Jurkat, Clone E6-1 (cell line): ENCODE measurements around the gene FAM53B.
A peak's percentile ranks its signal among the peaks of the same experiment; 100 is the strongest.

Experiments
- DNase-seq: peaks from one replicate; pipeline ENCODE4 v3.0.0-alpha.2; 2011; ENCODE audit warnings: low read depth, low spot score
- H3K4me3 ChIP-seq: 2 replicates; pipeline ENCODE4 v1.5.1; 2011; ENCODE audit warnings: mild to moderate bottlenecking, low read length, control low read depth, moderate library complexity

Gene FAM53B

DNA sequence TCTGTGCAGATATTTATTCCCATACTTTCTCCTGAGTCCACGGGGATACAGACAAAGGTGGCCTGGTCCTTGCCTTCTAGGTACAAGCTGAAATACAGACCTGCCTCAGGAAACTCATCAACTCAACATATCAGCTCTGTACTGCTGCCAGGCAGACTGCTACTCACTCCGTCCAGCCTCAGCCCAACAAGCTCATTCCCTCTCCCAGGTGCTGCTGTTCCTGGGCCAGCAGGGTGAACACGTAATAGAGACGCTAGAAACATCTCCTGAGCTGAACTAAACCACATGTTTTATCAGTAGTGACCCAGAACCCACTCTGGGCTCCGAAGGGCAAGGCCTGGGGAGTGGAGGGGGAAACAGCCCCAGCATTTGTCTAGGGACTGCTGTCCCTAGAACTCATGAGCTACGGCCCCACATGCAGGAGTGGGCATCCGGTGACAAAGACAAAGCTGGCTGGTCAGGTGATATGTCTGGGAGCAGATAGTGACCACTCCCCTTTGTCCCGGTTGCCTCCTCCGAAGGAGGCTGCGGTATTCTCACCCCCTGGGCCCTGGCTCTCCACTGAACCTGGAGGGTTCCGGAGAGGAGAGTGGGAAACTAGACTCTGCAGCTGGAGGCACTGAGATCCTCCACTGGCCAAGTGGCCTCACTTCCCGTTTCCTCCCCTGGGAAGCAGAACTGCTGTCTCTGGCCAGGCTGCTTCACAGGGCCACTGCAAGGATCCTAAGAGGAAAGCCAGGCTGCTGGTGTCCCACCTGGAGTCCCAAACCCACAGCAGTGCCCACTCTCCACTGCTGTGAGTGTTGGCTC, 116.1 kb downstream of the FAM53B start:
- peak overlapping the region; percentile 59 for H3K4me3 ChIP-seq
- DNase-seq: no peak

DNA sequence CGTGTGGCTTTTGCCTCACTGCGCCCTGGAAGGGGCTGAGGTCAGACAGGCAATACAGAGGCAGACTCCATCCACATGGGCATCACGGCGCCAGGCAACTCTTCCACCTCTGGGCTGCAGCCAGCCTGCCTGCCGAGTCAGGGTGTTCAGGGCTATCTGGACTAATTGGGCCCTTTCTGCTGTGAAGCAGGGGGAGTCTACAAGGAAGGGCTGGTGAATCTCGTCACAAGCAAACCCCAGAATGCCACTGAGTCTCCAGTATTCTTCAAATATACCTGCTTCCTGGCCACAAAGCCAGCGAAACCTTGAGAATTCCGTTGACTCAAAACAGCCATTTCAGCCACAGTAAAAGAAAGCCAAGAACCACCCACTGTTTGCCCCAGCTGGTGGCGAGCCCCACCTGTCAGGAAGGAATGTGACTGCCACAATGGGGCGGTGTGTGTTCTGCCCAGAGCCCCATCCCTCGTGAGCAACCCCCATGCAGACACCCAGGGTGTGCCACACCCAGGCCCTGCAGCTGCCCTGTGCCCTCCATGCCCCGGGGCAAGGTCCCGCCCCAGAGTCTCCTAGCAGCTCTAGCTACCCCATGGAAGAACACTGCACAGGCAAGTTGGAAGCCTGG, 117.3 kb downstream of the FAM53B start:
- DNase-seq: peak; percentile 98
- H3K4me3 ChIP-seq: peak overlapping the region; percentile 59

GRCh38 chr10:124625831-124626238, 118.3 kb downstream of the FAM53B start:
- DNase-seq: peak; percentile 84
- H3K4me3 ChIP-seq: peak overlapping the region; percentile 59

GRCh38 chr10:124624895-124625294, 119.3 kb downstream of the FAM53B start:
- H3K4me3 ChIP-seq: no peak overlapping the region
- no peak for DNase-seq

DNA sequence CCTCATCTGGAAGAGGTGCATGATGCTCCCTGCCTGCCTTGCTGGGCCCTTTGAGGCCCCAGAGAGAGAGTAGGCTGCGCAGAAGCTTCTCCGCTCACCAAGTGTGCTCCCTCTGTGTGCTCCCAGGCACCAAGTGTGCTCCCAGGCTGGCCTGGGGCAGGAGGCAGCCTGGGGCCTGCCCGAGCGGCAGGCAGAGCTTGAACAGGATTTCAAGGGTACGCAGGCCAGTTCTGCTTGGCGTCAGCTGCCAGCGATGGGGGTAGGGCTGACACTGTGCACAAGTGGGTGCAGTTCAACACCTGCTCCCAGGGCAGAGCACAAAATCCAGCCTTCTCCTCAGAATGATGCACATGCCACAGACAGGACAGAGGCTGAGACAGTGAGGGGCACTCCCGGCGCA, 119.7 kb downstream of the FAM53B start:
- DNase-seq: no peak
- no peak overlapping the region for H3K4me3 ChIP-seq

DNA sequence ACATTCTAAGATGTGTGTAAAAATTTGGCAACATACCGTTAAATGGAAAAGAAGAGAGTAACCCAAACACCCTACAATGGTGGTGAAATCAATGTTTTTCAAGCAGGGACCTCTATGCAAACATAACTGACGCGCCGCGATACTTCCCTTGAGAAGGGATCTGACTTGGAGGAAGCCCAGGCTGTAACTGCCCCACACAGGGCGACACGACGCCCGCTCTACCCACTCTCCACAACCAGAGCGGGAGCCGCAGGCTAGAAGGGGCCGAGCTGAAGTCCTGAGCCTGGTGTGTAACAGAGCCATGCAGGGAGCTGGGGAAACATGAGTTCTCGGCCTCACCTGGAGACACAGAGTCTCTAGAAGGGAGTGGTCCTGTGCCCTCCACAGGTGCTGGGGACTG, 120.2 kb downstream of the FAM53B start:
- no peak for DNase-seq
- H3K4me3 ChIP-seq: no peak overlapping the region

GRCh38 chr10:124622866-124623536, 121.2 kb downstream of the FAM53B start:
- no peak overlapping the region for H3K4me3 ChIP-seq
- no peak for DNase-seq

DNA sequence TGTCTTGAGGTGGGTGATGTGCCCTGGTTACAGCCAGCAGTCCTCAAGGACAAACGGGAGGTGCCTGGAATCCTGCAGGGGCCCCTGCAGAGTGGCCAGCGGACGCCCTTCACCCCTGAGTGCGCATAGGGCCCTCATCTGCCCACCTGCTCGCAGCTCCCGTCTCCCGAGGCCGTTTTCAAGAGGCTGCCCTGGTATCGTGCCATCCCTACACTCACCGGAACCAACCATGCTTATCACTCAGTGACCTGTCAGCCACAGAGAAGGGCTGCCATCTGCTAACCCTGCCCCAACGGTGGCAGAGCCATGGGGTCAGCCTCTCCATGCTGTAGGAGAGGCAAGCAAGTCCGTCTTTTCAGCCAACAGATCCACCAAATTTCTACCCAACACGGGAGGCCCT, 122.0 kb downstream of the FAM53B start:
- H3K4me3 ChIP-seq: no peak overlapping the region

DNA sequence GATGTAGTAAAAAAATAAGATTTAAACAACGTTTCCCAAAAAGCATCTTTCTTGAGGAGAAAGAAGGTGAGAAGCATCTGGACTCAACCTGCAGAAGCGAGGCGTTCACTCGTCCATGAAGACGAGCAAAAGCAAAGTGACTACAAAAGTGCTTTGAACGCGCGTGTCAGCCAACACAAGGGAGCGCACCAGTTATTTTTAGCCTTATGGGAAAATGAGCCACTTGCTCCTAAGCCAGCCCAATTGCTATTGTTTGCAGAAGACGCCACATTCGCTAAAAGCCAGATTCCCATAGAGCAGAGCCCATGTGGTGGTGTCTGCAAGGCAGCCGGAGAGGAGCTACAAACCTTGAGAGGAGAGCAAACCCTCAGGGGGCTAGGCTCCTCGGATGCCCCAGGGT, 122.5 kb downstream of the FAM53B start:
- DNase-seq: no peak
- no peak overlapping the region for H3K4me3 ChIP-seq

More for the DNA sequence above, 122.0 kb downstream of the FAM53B start:
- DNase-seq: no peak

GRCh38 chr10:124619802-124620490, 124.2 kb downstream of the FAM53B start:
- no peak for DNase-seq
- no peak overlapping the region for H3K4me3 ChIP-seq

DNA sequence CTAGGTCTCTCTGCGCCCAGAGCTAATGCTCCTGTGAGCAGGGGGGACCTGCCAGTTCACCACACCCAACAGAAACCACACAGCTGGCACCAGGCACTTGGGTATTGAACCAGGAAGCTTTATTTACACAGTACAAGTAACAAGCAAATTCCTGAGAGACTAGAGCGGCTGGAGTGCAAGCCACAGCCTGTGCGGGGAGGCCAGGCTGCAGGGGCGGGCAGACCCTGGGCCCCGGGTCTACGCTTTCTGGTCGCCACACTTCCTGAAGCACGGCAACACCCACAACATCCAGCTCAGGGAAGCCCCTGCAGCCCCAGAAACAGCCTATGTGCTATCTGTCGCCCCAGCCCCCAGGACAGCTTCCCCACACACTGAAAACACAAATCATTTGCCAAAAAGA, 125.0 kb downstream of the FAM53B start:
- H3K4me3 ChIP-seq: no peak overlapping the region; the same call in 1 of the 2 replicates
- DNase-seq: peak; percentile 64

- H3K4me3 ChIP-seq: no peak overlapping the region
- DNase-seq: no peak
These were observed 125.6 kb downstream of the FAM53B start for GRCh38 chr10:124618470-124619073.

GRCh38 chr10:124616836-124617130, 127.4 kb downstream of the FAM53B start:
- DNase-seq: no peak
- no peak overlapping the region for H3K4me3 ChIP-seq

DNA sequence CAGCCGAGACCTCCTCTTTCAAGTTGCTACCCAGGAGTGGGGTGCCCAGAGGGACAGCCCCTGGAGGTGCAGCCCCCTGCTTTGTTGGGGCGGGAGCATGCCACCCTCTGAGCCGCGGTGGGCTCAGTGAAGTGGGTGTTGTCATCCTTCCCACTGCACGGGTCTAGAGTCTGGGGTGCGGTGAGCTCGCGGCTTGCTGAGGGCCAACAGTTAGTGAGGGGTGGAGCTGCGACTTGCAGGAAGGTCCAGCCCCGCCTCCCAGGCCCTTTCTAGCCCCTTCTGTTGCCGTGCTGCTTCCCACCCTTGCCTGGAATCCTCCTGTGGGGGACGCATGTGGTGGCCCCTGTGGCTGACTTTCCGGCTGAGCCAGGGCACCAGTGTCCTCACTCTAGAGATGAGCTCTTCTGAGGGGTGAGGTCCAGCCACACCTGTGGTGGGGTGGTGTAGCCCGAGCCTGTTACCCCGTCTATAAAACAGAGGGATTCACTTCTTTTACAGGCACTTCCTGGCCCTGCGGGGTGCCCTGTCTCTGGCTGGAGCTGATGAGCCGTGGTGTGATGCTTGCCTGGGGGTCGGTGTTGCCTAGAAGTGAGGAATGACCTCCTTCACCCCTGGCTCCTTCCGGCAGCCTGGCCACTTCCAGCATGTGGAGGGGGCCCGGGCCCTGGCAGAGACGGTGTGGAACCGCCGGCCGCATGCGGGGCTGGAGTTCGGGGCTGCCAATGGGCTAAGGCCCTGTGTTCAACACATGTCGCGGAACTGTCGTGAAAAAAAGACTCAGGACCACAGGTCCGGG, 127.9 kb downstream of the FAM53B start:
- DNase-seq: no peak
- no peak overlapping the region for H3K4me3 ChIP-seq

DNA sequence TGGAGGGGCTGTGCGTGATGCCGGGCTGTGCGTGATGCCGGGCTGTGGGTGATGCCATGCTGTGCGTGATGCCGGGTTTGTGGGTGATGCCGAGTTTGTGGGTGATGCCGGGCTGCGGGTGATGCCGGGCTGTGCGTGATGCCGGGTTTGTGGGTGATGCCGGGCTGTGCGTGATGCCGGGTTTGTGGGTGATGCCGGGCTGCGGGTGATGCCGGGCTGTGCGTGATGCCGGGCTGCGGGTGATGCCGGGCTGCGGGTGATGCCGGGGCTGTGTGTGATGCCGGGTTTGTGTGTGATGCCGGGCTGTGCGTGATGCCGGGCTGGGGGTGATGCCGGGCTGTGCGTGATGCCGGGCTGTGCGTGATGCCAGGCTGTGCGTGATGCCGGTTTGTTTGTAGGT, 128.9 kb downstream of the FAM53B start:
- no peak overlapping the region for H3K4me3 ChIP-seq
- no peak for DNase-seq

DNA sequence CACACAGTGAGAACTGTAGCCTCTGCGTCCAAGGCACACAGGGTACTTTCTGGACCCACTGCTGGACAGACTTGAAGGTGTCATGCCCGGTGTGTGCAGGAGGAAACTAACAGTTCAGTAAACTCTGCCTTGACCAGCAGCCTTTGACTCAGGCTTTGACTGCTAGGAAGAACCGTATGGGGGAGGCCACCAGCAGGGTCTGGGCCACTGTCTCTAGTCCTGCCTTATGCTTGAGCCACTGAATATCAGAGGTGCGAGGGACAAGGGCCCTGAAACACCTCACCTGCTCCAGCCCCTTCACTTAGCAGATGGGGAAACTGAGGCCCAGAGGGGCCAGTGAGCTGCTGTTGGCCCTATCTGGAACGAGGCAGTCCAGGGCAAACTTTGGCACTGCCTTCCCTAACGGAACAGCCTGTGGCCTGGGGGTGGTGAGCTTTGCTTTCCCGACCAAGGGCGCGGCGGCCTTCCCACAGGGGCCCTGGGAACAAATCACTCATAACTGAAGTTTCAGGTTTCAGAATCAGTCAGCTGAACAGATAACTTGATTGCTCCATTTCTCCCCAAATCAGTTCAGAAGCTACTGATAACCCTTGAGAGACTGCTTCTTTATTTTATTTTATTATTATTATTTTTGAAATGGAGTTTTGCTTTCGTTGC, 130.0 kb downstream of the FAM53B start:
- DNase-seq: no peak
- no peak overlapping the region for H3K4me3 ChIP-seq

DNA sequence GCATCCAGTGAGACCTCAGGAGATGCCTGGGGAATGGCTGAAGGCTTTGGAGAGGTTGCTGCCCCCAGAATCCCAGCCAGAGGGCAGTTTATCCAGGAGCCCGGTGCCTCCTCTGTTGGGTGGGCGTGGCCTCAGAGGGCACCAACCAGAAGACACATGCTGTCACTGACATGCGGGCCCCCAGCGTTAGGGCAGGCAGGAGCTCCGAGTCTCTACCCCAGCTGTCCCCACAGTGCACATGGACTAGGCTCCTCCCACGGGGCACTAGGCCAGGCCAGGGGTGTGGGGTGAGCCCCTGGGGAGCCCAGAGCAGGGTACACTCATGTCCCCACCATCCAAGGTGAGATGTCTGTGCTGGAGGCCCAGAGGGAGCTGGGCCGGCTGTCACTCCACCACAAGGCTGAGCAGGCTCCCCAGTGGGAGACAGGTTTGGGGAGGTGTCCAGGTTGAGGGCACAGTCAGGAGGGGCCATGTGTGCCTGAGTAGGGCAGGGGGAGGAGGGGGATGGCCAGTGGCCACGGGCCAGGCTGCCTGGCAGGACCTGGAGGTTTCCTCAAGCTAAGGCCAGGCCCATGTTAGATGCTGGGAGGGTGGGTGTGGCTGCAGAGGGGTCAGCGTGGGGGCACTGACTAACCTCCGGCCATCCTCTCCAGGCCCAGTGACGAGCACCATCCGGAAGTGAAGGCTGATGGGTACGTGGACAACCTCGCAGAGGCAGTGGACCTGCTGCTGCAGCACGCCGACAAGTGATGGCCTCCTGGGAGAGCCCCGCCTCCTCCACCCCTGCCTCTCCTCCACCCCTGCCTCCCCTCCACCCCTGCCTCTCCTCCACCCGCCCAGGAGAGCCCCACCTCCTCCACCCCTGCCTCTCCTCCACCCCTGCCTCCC, 131.3 kb downstream of the FAM53B start:
- H3K4me3 ChIP-seq: peak overlapping the region; percentile 30
- peak; percentile 78 for DNase-seq
